ENCODE results near the gene SLC66A3.

The SLC66A3 gene

DNA sequence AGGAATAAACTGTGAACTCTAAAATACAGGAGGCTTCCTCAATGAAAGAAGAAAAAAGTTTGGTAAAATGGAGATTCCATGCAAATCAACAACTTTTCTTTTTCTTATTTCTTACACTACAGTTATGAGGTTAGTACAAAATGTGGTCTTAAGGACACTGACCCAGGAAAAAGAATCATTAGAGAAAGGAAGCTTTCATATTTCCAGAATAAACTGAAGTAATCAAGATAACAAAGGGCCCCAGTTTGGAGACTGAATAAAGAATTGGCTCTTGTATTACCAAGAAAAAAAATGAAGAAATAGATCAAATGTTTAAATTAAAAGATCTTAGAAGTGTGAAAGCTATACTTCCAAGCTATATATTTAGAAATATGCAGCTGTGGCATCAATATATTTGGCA is 72.3 kb downstream of the SLC66A3 start:
- Histone ChIP-seq H3K4me3 (no peak overlapping the region), H4K20me1 (peaks cover 0 to 12% (median 0%) of the 10 kb centered on the region in 11 experiments; a peak in 6 of 22 replicates), H3K27ac (no peak overlapping the region), H3K27me3 (no peaks in the 10 kb centered on the region), H3K9ac (no peak overlapping the region), H3K9me3 (replicated peaks in 1 of 11) (no peaks in the 10 kb centered on the region), H3K4me1 (peaks cover 0 to 12% (median 0%) of the 10 kb centered on the region in 10 experiments; a peak in 5 of 20 replicates), H3K4me2 (no peak overlapping the region), H3K36me3 (peaks cover 25 to 69% (median 49%) of the 10 kb centered on the region in 11 experiments; a peak in 20 of 22 replicates)
- TF ChIP-seq Cebpa-rat (IDR thresholded peaks at IDR 0.05): no peak
